ENCODE data around the gene ARHGEF4.
"Not testable (repeated sequence)": the region's sequence is repeated elsewhere in the genome, so short reads cannot be mapped to it uniquely, and the experiment has no call there.

ARHGEF4 gene

DNA sequence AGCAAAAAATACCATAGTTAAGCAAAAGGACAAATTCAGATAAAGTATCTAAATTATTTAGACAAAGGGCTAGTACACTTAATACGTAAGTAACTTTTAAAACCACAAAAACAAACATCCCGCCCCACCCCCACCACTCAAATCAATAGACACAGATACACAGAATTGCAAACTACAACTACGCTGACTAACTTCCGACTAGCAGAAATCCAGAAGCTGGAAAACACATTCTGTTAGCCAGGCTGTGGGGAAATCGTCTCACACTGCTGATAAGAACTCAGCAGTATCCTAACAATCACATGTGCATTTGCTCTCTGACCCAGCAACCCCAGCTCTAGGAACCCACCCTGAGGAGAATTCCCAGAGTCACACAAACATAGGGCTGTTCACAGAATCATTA lies 240.0 kb downstream of the ARHGEF4 start:
- Histone ChIP-seq H3K4me3 (IDR thresholded peaks at IDR 0.05; ENCODE audit: insufficient read depth, low read depth, low read length) (no peak overlapping the region), H3K79me2 (ENCODE audit: insufficient read depth, low read depth) (peaks cover 75% of the 10 kb centered on the region; the same call in 1 of the 2 replicates), H4K20me1 (ENCODE audit: insufficient read depth) (no peaks in the 10 kb centered on the region), H3K27ac (no peak overlapping the region), H3K4me2 (no peak overlapping the region), H3K9ac (no peak overlapping the region), H3K27me3 (ENCODE audit: insufficient read depth, low read depth) (no peaks in the 10 kb centered on the region), H3K4me1 (ENCODE audit: low read depth, poor library complexity, severe bottlenecking) (no peaks in the 10 kb centered on the region), H2AFZ (ENCODE audit: low read depth) (no peak overlapping the region), H3K36me3 (ENCODE audit: insufficient read depth) (peaks cover 10% of the 10 kb centered on the region; the same call in 1 of the 2 replicates)
- TF ChIP-seq, protein P1, sequence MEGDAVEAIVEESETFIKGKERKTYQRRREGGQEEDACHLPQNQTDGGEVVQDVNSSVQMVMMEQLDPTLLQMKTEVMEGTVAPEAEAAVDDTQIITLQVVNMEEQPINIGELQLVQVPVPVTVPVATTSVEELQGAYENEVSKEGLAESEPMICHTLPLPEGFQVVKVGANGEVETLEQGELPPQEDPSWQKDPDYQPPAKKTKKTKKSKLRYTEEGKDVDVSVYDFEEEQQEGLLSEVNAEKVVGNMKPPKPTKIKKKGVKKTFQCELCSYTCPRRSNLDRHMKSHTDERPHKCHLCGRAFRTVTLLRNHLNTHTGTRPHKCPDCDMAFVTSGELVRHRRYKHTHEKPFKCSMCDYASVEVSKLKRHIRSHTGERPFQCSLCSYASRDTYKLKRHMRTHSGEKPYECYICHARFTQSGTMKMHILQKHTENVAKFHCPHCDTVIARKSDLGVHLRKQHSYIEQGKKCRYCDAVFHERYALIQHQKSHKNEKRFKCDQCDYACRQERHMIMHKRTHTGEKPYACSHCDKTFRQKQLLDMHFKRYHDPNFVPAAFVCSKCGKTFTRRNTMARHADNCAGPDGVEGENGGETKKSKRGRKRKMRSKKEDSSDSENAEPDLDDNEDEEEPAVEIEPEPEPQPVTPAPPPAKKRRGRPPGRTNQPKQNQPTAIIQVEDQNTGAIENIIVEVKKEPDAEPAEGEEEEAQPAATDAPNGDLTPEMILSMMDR (conservative IDR thresholded peaks at IDR 0.05; ENCODE audit: low read depth, low read length) = no peak

DNA sequence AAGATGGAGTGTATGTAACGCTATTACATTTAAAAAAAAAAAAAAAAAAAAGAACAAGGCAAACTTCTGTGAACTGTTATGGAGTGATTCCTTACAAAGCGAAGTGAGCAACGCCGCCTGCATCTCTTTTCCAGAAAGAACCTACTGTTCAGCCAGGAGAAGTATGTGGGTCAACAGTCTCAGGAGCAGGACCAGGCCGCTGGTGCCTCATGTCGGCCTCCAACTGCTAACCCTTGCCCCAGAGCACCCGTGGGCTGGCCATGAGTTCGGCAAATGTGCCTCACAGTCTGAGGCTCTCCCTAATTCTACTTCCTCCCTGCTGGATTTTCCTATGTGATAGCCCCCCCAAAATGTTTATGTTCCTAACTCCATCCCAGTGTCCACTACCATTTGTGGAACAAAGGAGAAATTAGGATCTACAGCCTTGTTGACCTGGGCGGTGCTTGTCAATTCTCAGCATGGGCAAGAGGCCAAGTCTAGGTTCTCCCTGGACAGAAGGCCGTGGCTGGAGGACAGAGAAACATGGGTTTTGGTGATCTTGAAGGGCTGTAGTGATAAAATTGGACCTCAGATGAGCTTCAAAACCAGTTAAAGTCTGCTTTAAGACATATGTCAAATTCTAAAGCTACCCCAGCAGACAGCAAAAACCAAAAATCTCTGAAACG lies 240.6 kb downstream of the ARHGEF4 start:
- no peak overlapping the region for H2AFZ ChIP-seq (ENCODE audit: low read depth)
- TF ChIP-seq, protein P1 (conservative IDR thresholded peaks at IDR 0.05; ENCODE audit: low read depth, low read length) = no peak
- no peak overlapping the region for H3K9ac ChIP-seq
- H3K27me3 ChIP-seq (ENCODE audit: insufficient read depth, low read depth) = no peaks in the 10 kb centered on the region
- H3K4me3 ChIP-seq (IDR thresholded peaks at IDR 0.05; ENCODE audit: insufficient read depth, low read depth, low read length) = no peak overlapping the region
- H3K79me2 ChIP-seq (ENCODE audit: insufficient read depth, low read depth) = peaks cover 80% of the 10 kb centered on the region; the same call in 1 of the 2 replicates
- H4K20me1 ChIP-seq (ENCODE audit: insufficient read depth) = no peaks in the 10 kb centered on the region
- H3K4me1 ChIP-seq (ENCODE audit: low read depth, poor library complexity, severe bottlenecking) = no peaks in the 10 kb centered on the region
- peaks cover 10% of the 10 kb centered on the region; the same call in 1 of the 2 replicates for H3K36me3 ChIP-seq (ENCODE audit: insufficient read depth)
- no peak overlapping the region for H3K4me2 ChIP-seq
- no peak overlapping the region for H3K27ac ChIP-seq

DNA sequence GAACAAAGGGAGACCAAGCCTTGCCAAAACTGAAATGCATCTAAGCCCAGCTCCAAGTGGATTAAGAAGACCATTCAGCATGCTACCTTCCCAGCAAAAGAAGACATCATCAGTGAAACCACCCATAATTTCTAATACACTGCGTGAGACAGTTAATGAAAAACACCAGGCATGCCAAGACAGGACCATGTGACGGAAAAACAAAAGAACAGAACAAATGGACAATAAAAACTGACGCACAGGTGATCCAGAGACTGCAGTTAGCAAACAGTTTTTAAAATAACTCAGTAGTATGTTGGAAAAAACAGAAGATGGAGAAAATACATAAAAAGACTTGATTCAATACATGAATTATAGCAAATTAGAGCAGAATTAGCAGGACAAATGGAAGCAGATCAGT lies 241.3 kb downstream of the ARHGEF4 start:
- Histone ChIP-seq H3K4me1 (ENCODE audit: low read depth, poor library complexity, severe bottlenecking) (no peaks in the 10 kb centered on the region), H2AFZ (ENCODE audit: low read depth) (no peak overlapping the region), H3K4me3 (IDR thresholded peaks at IDR 0.05; ENCODE audit: insufficient read depth, low read depth, low read length) (no peak overlapping the region), H3K36me3 (ENCODE audit: insufficient read depth) (peaks cover 6% of the 10 kb centered on the region; the same call in 1 of the 2 replicates), H3K27ac (no peak overlapping the region), H3K9ac (no peak overlapping the region), H4K20me1 (ENCODE audit: insufficient read depth) (no peaks in the 10 kb centered on the region), H3K27me3 (ENCODE audit: insufficient read depth, low read depth) (no peaks in the 10 kb centered on the region), H3K4me2 (no peak overlapping the region), H3K79me2 (ENCODE audit: insufficient read depth, low read depth) (peaks cover 81% of the 10 kb centered on the region; the same call in 1 of the 2 replicates)
- TF ChIP-seq, protein P1 (conservative IDR thresholded peaks at IDR 0.05; ENCODE audit: low read depth, low read length) = no peak

DNA sequence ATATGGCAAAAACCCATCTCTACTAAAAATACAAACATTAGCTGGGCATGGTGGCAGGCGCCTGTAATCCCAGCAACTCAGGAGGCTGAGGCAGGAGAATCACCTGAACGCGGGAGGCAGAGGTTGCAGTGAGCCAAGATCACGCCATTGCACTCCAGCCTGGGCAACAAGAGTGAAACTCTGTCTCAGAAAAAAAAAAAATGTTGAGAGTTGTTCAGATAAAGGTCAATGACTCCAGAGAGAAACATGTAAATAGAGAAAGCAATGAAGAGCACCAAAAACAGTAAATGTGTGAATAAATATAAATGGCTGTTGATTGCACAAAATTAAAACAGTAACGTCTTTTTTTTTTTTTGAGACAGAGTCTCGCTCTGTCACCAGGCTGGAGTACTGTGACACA lies 243.2 kb downstream of the ARHGEF4 start:
- H3K4me3 ChIP-seq (IDR thresholded peaks at IDR 0.05; ENCODE audit: insufficient read depth, low read depth, low read length); H3K9ac ChIP-seq; H3K4me1 ChIP-seq (ENCODE audit: low read depth, poor library complexity, severe bottlenecking); H2AFZ ChIP-seq (ENCODE audit: low read depth); H3K36me3 ChIP-seq (ENCODE audit: insufficient read depth); H3K27ac ChIP-seq; H3K27me3 ChIP-seq (ENCODE audit: insufficient read depth, low read depth); H3K4me2 ChIP-seq; H4K20me1 ChIP-seq (ENCODE audit: insufficient read depth): not testable (repeated sequence)
- peaks cover 82% of the 10 kb centered on the region for H3K79me2 ChIP-seq (ENCODE audit: insufficient read depth, low read depth)

DNA sequence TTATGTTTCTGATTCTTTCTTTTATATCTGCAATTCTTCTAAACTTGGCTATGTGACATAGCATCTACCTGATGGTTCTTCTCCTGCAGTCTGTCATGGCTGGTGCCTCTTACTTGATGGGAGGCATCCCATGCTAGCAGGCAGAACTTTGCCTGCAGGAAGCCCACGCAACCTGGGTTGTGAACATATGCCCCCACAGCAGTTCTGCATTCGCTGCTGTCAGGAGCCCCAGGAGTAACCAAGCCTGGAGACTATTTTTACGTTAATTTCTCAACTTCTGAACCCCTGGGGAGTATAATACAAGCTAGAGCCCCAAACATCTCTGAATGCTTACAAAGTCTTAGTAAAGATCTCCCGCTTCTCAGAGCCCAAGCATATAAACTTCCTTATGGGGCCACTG lies 244.5 kb downstream of the ARHGEF4 start:
- no peak overlapping the region for H2AFZ ChIP-seq (ENCODE audit: low read depth)
- H3K79me2 ChIP-seq (ENCODE audit: insufficient read depth, low read depth) = peaks cover 84% of the 10 kb centered on the region
- H3K4me3 ChIP-seq (IDR thresholded peaks at IDR 0.05; ENCODE audit: insufficient read depth, low read depth, low read length) = no peak overlapping the region
- TF ChIP-seq, protein P1 (conservative IDR thresholded peaks at IDR 0.05; ENCODE audit: low read depth, low read length) = no peak
- H3K4me1 ChIP-seq (ENCODE audit: low read depth, poor library complexity, severe bottlenecking) = no peaks in the 10 kb centered on the region
- H3K4me2 ChIP-seq = no peak overlapping the region
- peaks cover 6% of the 10 kb centered on the region; the same call in 1 of the 2 replicates for H3K36me3 ChIP-seq (ENCODE audit: insufficient read depth)
- peaks cover 14% of the 10 kb centered on the region for H4K20me1 ChIP-seq (ENCODE audit: insufficient read depth)
- no peaks in the 10 kb centered on the region for H3K27me3 ChIP-seq (ENCODE audit: insufficient read depth, low read depth)
- no peak overlapping the region for H3K9ac ChIP-seq
- no peak overlapping the region for H3K27ac ChIP-seq
